ENCODE data around the gene DPYSL4. TPM values are rescaled to one million over a fixed set of nuclear protein-coding genes. Genes with fewer than 3 reads are reported as not detected.

The DPYSL4 gene
- total and polyA plus RNA-seq, 2 donors: 1.5 to 1.7 TPM

- Histone ChIP-seq H3K4me1 (ENCODE audit: insufficient read depth) (peaks cover 1% of the 10 kb centered on the region), H3K27ac (ENCODE audit: low read depth) (no peak overlapping the region), H3K4me3 (ENCODE audit: low read depth, low read length) (no peak overlapping the region), H3K36me3 (ENCODE audit: insufficient read depth) (no peaks in the 10 kb centered on the region)
- 44% methylated on average over 35 of the region's 35 CpGs for WGBS
- no peak for DNase-seq (ENCODE audit: extremely low spot score)
These were observed 1.7 kb upstream of the DPYSL4 start for GRCh38 chr10:132184816-132185593.

- Histone ChIP-seq H3K4me3 (ENCODE audit: low read depth, low read length) (peak overlapping the region; percentile 45), H3K36me3 (ENCODE audit: insufficient read depth) (no peaks in the 10 kb centered on the region), H3K4me1 (ENCODE audit: insufficient read depth) (peaks cover 1% of the 10 kb centered on the region), H3K27ac (ENCODE audit: low read depth) (no peak overlapping the region)
- 3% methylated on average over 99 of the region's 99 CpGs for WGBS
- no peak for DNase-seq (ENCODE audit: extremely low spot score)
These were observed 904 bp upstream of the DPYSL4 start for GRCh38 chr10:132185601-132186487.

DNA sequence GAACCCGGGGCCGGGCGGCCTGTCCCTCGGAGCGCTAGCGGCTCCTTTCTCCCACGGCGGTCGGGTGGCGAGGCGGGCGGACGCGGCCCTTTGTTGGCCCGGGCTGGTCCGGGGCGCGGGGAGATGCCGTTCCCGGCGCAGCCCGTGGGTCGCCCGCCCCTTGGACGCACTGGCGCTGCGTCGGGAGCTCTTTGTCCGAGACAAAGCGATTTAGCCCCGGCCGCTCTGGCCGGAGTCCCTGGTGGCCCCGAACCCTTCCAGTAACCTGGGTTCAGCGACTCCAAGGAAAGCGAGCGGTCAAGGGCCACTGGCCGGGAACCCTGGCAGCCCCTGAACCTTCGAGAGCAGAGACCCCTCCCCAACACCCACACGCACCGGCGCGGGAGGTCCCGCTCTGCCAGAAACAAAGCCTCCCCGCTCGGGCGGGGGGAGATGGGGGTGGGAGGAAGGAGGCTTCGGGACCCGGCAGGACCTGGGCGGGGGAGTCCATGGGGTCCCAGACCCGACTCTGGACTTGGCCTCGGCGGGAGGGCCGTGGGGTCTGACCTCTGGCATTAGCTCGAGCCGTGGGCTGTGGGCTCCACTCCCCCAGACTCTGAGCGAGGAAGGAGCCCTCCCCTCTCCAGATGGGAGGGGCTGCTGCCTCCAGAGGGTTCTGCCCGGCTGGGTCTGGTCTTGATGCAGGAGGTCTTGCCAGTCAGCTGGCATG, 836 bp downstream of the DPYSL4 start:
- H3K4me3 ChIP-seq (ENCODE audit: low read depth, low read length): peak overlapping the region; percentile 45

DNA sequence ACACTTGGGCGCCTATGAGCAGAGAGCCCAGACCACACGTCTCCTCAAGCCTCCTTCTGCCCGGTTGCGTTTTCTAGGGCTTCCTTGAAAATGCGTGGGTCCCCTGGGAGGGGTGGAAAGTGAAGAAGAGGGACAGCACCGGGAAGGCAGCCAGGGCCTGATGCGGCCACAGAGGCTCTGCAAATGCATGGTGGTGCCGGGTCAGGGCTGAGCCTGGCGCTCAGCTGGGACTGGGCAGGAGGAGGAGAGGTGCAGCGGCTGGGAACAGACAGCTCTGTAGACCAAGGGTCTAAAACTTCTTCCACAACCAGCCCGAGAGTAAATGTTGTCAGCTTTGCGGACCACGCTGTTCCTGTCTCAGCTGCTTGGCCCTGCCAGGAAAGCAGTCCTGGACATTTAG, 1.6 kb downstream of the DPYSL4 start:
- no peak overlapping the region for H3K27ac ChIP-seq (ENCODE audit: low read depth)
- peaks cover 1% of the 10 kb centered on the region for H3K4me1 ChIP-seq (ENCODE audit: insufficient read depth)
- DNase-seq (ENCODE audit: extremely low spot score): no peak
- no peak overlapping the region for H3K4me3 ChIP-seq (ENCODE audit: low read depth, low read length)
- 44% methylated on average over 13 of the region's 13 CpGs for WGBS
- no peaks in the 10 kb centered on the region for H3K36me3 ChIP-seq (ENCODE audit: insufficient read depth)

More for the DNA sequence above, 836 bp downstream of the DPYSL4 start:
- no peaks in the 10 kb centered on the region for H3K36me3 ChIP-seq (ENCODE audit: insufficient read depth)
- no peak for DNase-seq (ENCODE audit: extremely low spot score)
- no peak overlapping the region for H3K27ac ChIP-seq (ENCODE audit: low read depth)
- 2% methylated on average over 58 of the region's 58 CpGs for WGBS
- peaks cover 1% of the 10 kb centered on the region for H3K4me1 ChIP-seq (ENCODE audit: insufficient read depth)

DNA sequence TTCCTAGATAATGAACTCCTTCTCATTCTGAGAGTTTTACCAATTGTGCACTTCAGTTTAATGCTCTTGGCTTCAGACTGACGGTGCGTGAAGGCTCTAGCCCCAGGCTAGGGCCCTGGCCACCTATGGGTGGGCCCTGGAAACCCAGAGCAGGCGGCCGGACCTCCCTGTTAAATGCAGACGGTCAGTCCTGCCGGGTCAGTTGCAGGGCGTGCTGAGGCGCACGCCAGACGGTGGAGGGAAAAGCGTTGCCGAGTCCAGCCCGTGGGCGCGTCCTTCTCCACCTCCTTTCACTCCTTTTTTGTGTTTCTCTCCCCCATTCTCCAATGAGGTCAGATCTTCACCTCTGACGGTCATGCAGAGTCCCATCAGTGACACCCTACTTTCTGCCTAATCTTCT, 2.3 kb downstream of the DPYSL4 start:
- Histone ChIP-seq H3K36me3 (ENCODE audit: insufficient read depth) (no peaks in the 10 kb centered on the region), H3K4me1 (ENCODE audit: insufficient read depth) (peaks cover 1% of the 10 kb centered on the region), H3K4me3 (ENCODE audit: low read depth, low read length) (no peak overlapping the region), H3K27ac (ENCODE audit: low read depth) (no peak overlapping the region)
- no peak for DNase-seq (ENCODE audit: extremely low spot score)
- WGBS: 79% methylated on average over 16 of the region's 16 CpGs

DNA sequence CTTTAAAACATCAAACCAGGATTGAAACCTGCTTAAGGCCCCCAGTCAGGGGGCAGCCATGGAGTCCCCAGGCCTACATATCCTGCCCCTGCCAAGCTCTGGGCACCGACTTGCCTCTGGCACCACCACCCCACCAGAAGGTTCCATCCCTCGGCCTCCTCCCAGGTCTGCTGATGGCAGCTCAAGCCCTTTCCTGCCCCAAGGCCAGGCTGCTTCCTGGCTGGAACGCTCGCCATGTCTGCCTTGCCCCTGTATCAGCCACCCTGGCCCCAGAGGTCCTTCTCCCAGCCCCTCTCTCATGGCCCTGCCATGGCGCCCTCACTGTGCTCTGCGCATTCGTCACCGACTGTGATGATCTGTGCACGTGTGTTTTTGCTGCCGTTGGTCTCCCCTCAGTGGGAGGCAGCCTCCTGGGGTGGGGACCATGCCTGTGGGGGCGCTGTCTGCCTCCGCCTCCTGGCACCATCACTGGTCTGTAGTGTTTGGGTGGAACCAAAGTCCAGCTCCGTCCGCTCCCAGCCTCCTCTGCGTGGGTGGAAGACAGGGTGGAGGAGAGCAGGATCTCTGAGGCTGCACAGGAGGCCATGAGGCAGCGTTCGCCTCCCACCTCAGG, 3.2 kb downstream of the DPYSL4 start:
- Histone ChIP-seq H3K4me3 (ENCODE audit: low read depth, low read length) (no peak overlapping the region), H3K27ac (ENCODE audit: low read depth) (no peak overlapping the region), H3K4me1 (ENCODE audit: insufficient read depth) (peaks cover 1% of the 10 kb centered on the region), H3K36me3 (ENCODE audit: insufficient read depth) (no peaks in the 10 kb centered on the region)
- WGBS: 88% methylated on average over 17 of the region's 17 CpGs
- DNase-seq (ENCODE audit: extremely low spot score): no peak

DNA sequence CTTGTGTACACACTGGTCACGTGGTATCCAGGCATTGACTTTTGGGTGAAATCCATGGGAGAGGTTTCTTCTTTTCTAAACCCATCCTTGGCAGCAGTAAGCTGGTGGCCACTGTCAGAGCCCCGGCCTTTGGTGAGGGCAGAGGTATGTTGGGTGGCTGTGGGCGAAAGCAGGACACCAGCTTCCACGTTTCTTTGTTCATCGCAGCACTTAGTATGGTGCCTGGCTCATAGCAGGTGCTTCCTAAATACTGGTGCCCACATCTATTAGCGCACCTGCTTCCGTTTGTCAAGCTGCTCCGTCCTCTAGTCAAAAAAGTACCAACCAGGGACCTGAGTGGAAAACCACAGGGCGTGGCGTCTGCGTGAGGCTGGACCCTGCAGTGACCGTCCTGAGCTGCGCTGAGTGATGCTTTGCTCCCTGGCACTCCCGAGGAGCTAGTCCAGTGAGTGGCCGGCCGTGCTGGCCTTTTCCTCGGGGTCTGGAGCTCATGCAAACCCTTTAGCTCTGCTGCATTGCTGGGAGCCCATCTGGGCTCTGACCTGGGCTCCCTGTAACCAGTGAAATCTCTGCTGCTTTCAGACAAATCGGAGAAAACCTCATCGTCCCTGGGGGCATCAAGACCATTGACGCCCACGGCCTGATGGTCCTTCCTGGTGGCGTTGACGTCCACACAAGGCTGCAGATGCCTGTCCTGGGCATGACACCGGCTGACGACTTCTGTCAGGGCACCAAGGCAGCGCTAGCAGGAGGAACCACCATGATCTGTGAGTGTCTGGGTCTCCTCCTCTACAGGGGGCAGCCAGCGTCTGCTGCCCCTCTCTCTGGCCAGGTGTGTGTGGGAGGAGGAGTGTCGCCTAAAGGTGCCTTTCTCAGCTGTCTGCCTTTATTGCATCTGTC, 5.6 kb downstream of the DPYSL4 start:
- H3K4me1 ChIP-seq (ENCODE audit: insufficient read depth): no peaks in the 10 kb centered on the region
- 91% methylated on average over 28 of the region's 28 CpGs for WGBS
- H3K36me3 ChIP-seq (ENCODE audit: insufficient read depth): no peaks in the 10 kb centered on the region
- no peak overlapping the region for H3K4me3 ChIP-seq (ENCODE audit: low read depth, low read length)
- H3K27ac ChIP-seq (ENCODE audit: low read depth): no peak overlapping the region
- no peak for DNase-seq (ENCODE audit: extremely low spot score)

DNA sequence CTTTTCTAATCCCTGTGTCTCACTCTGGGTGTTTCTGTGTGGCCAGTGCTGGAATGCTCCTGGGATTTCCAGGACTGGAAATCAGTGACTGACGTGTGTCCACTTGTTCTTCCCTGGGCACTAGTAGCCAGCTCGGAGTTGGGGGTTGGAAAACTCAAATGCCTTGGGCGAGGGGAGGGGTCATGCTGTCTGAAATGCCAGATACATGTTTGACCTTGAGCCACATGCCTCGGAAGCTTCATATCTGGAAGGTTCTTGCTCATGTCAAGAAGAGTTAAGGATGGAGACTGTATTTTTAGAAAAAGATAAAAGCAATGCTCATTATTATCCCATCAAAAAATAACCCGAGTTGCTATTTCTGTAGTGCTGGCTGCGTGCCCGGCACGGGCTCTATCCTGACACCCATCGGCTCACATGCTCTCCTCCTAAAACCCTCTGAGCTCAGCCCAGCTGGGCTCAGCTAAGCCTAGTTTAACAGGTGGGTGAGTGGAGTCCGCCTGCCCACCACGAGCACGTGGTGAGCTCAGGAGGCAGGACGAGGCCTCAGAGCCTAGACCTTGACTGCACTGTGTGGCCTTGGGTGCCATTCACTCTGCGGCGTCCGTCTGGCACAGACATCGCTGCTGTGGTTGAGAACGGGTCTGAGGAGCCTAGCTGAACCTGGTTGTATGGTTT, 6.4 kb downstream of the DPYSL4 start:
- DNase-seq (ENCODE audit: extremely low spot score): no peak
- Histone ChIP-seq H3K4me1 (ENCODE audit: insufficient read depth) (no peaks in the 10 kb centered on the region), H3K36me3 (ENCODE audit: insufficient read depth) (no peaks in the 10 kb centered on the region), H3K27ac (ENCODE audit: low read depth) (no peak overlapping the region), H3K4me3 (ENCODE audit: low read depth, low read length) (no peak overlapping the region)
- 47% methylated on average over 18 of the region's 18 CpGs for WGBS

DNA sequence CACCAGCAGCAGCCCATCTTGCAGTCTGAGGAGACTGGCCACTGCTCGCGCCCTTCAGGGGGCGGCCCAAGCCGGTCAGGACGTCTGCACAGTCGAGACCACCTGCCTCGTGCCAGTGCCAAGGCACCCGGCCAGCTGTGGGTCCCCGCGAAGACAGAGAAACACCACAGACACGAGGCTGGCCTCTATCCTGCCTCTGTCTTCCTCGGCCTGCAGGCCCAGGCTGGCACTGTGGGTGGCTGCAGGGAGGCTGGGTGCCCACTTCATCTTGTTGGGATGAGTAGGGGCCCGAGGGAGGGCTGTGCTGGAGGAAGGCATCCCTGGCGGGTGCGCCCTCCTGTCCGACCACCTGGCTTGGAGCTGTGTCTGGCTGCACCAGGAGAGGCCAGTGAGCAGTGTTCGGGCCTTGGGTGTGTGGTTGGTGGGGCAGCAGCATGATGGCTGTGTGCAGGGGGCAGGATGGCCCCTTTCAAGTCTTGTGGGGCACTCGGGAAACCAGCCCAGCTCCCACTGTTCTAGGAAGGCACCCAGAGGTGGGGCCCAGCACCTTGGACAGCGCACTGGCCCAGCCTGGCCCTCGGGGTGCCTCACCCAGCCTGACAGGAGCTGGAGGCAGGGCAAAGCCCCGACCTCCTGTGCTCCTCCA, 7.3 kb downstream of the DPYSL4 start:
- H3K36me3 ChIP-seq (ENCODE audit: insufficient read depth): no peaks in the 10 kb centered on the region
- no peaks in the 10 kb centered on the region for H3K4me1 ChIP-seq (ENCODE audit: insufficient read depth)
- no peak for DNase-seq (ENCODE audit: extremely low spot score)
- H3K27ac ChIP-seq (ENCODE audit: low read depth): no peak overlapping the region
- H3K4me3 ChIP-seq (ENCODE audit: low read depth, low read length): no peak overlapping the region
- 82% methylated on average over 21 of the region's 21 CpGs for WGBS

DNA sequence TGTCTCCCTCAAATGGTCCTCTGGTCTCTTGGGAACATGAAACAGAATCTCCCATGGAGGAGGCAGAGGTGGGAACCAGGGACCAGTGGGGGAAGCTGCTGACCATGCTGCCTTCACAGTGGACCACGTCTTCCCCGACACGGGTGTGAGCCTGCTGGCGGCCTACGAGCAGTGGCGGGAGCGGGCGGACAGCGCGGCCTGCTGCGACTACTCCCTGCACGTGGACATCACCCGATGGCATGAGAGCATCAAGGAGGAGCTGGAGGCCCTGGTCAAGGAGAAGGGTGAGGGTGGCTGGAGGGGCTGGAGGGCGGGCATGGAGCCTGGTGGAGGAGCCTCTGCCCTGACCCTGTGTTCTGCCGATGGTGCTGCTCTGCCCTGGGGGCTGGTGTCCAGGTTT, 8.0 kb downstream of the DPYSL4 start:
- DNase-seq (ENCODE audit: extremely low spot score): no peak
- 94% methylated on average over 15 of the region's 15 CpGs for WGBS
- H3K36me3 ChIP-seq (ENCODE audit: insufficient read depth): no peaks in the 10 kb centered on the region
- no peaks in the 10 kb centered on the region for H3K4me1 ChIP-seq (ENCODE audit: insufficient read depth)
- H3K4me3 ChIP-seq (ENCODE audit: low read depth, low read length): no peak overlapping the region
- H3K27ac ChIP-seq (ENCODE audit: low read depth): no peak overlapping the region

GRCh38 chr10:132195366-132196075, 8.8 kb downstream of the DPYSL4 start:
- no peaks in the 10 kb centered on the region for H3K36me3 ChIP-seq (ENCODE audit: insufficient read depth)
- no peak for DNase-seq (ENCODE audit: extremely low spot score)
- no peaks in the 10 kb centered on the region for H3K4me1 ChIP-seq (ENCODE audit: insufficient read depth)
- no peak overlapping the region for H3K4me3 ChIP-seq (ENCODE audit: low read depth, low read length)
- WGBS: 88% methylated on average over 13 of the region's 13 CpGs
- H3K27ac ChIP-seq (ENCODE audit: low read depth): no peak overlapping the region
